TTC549 (cell line): ENCODE results near the gene STARD13.
"Not testable (repeated sequence)": the region's sequence is repeated elsewhere in the genome, so short reads cannot be mapped to it uniquely, and the experiment has no call there.

Experiments used
- FAIRE-seq: peaks from 2 replicates; lab custom pipeline; 2012; peaks lifted over from hg19 to GRCh38; lab: Jason Lieb, UNC

The STARD13 gene

GRCh38 chr13:33197541-33197971 is 88.0 kb downstream of the STARD13 start:
- FAIRE-seq, result no peak

- no peak for FAIRE-seq
These were observed 88.8 kb downstream of the STARD13 start for GRCh38 chr13:33196767-33197166.

DNA sequence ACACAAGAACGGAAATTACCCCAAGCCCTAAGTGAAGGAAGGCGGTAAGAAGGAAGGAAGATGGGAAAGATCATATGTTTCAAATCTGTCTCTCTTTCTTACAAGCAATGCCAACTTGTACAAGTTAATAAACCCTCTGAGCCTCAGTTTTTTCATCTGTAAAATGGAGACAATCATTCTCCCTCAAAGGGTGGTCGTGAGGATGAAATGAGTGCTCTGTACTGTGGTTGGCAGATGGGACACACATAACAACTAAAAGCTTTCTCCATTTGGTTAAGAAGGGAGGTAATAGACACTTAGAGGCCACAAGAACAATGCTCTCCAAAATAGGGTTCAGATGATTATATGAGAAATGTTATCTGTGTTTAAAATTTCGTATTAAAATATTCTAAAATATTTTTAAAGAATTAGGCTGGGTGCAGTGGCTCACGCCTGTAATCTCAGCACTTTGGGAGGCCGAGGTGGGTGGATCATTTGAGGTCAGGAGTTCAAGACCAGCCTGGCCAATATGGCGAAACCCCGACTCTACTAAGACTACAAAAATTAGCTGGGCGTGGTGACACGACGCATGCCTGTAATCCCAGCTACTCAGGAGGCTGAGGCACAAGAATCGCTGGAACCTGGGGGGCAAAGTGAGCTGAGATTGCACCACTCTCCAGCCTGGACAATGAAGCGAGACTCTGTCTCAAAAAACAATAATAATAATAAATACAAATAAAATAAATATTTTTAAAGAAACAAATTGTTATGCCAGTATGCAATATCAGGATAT is 89.7 kb downstream of the STARD13 start:
- no peak for FAIRE-seq

DNA sequence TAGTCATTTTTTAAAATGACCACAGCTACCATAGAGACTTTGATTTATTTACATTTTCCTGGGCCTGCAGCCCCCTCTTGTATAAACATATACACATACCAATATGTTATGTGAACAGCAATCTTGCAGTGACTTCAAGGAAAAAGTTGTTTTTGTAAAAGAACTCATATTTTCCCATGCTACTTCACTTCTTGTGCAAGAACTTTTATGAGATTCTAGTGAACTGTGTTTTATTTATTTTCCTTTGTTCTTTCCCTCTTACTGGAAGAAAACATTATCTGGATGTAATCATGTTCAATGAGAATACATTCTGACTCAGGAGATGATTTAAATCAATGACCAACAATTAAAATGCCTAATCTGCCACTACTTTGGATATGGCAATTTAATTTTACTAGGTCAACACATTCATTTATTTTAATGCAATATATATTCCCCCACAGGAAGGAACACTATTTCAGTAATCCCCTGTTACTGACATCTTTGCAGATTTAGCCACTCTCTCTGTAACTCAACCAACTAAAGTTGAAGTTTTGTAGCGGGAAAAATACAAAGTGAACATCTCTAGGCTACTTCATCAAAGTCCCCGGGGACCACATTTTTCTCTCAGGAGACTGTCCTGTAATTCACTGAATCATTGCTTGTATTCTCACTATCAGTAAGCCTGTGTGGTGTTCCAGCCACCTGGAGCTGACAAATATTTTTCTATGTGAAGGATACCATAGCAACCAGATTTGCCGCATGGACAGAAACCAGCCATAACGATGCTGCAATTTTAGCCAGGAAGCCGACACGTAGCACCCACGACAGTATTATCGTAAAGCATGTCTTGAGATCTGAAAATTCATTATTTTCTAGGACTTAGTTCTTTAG is 90.5 kb downstream of the STARD13 start:
- no peak for FAIRE-seq

GRCh38 chr13:33193428-33193974 is 92.1 kb downstream of the STARD13 start:
- FAIRE-seq, result no peak

GRCh38 chr13:33191425-33192210 is 93.9 kb downstream of the STARD13 start:
- no peak for FAIRE-seq

GRCh38 chr13:33189470-33189869 is 96.1 kb downstream of the STARD13 start:
- no peak for FAIRE-seq

DNA sequence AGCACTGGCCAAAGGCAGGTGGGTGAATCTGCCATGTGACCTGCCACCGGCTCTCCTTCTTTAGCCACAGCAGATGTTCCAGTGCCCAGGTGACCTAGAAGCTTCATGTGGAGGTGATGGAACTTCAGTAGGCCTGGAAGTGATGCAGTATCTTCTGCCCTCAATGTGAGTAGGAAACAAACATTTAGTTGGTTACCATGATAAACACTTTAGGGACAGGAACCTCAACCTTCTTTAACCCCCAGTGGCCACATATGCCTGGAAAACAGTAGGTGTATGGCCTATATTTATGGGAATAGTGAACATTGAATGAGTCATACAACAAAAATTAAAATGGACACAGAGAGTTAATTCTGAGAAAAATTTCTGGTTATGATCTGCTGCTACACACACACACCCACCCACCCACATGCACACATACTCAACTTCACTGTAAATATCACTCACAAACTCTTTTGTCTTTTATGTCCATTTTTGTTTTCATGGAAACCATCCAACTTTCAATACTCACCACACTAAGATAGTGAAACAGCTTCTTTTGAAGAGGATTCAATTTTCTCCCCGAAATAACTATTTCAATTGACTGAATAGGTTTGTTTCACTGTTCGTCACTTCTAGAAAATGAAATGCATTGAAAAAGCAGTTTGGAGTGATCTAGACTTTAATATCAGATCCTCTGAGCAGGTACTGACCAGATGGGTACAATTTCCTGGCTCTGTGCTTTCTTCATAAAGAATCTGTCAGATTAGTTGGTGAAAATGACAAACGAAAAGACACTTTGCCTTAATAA is 97.3 kb downstream of the STARD13 start:
- FAIRE-seq, result no peak

DNA sequence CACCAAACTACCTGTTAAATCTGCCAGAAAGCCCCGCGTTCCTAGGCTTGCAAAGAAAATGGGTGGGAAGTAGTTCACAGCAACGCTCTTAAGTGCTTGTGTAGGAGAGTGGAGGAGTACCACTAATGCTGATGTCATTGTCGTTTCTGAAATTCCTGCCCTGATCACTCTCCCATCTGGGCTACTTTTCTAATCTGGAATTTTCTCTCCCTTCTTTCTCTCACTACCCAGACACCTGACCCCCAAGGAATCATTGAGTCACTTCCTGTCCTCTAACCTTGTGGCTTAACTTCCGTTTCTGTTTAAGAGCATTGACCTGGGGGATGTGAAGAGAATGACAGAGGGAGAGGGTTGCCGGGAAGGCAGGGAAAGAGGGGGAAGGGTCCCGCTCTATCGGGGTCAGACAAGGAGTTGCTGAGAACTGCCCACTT is 98.7 kb downstream of the STARD13 start:
- no peak for FAIRE-seq

GRCh38 chr13:33185853-33186252 is 99.7 kb downstream of the STARD13 start:
- no peak for FAIRE-seq

DNA sequence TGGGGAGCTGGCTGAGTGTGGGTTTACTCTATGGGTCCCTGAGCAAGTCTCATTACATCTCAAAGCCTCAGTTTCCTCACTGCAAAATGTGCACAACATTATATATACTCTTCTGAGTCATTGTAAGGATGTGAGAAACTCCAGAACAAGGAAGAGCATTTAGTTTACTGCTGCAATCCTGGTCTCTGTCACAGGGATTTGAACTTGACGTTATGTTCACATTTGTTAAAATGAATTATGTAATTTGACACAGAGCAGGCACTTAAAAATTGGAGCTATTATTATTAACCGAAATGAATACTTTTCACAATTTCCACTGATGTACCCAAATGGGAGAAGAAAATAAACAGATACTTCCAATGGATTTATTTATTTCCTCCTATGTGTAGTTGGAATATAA is 101.0 kb downstream of the STARD13 start:
- FAIRE-seq, result no peak

- FAIRE-seq, result no peak
These were observed 101.5 kb downstream of the STARD13 start for GRCh38 chr13:33184112-33184490.

DNA sequence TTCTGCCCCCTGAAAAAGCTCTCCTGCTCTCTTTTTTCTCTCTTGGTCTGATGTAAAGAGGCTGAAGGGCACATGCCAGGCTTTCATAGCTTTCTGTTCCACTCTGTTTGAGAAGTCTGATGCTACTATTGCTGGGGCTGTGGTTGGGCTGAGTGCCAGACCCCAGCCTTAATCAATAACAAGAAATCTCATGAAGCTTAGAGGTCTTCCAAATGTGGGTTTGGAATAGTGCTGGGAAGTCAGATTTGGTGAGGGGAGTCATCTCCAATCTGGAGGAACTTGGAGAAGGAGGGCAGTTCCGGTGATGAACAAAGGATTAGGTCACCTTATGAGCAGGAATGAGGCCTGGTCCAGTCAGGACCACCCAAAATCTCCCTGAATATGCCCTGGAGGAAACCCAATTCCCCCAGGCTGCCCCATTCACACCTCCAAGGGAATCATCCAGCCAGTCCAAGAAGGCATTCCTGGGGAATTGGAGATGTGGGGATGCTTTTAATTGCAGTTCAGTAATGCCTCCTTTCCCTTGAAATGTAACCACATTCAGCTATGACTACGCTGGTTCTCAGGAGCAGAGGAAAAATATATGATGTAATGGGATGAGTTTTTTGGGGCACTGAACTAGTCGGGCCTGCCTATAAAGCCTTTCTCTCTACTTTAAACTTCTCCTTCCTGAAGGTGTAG is 102.0 kb downstream of the STARD13 start:
- no peak for FAIRE-seq

DNA sequence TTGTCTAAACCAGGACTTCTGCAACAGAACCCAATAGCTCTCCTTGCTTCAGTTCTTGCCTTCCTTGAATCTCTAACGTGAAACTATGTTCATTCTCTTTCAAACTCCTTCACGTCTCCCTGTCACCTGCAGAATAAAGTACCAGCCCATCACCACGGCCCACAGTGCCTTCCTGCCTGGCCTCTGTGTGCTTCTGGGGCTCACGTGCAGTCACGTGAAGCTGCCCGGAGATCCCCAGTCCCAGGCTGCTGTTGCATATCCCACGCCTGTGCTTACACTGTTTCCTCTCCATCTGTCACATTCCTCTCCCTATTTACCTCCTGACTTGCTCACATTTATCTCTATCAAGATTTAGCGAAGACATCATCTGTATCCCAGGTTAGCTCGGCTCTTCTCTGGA is 102.8 kb downstream of the STARD13 start:
- FAIRE-seq, result no peak

DNA sequence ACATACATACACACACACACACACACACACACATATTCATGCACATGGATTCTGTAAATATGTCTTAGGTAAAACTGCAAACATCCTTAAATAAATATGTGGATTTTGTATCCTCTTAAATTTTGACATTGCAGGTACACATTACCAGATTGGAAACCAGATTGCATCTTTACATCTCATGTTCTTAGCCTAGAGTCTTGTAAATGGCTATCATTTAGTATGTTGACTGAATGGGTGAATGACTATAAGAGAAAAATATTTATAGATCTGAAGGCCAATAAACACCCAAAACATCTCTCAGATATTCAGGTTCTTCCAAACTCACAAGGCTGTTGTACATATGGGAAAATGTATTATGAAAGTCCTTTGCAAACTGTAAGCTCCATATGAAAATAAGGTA is 104.3 kb downstream of the STARD13 start:
- no peak for FAIRE-seq

DNA sequence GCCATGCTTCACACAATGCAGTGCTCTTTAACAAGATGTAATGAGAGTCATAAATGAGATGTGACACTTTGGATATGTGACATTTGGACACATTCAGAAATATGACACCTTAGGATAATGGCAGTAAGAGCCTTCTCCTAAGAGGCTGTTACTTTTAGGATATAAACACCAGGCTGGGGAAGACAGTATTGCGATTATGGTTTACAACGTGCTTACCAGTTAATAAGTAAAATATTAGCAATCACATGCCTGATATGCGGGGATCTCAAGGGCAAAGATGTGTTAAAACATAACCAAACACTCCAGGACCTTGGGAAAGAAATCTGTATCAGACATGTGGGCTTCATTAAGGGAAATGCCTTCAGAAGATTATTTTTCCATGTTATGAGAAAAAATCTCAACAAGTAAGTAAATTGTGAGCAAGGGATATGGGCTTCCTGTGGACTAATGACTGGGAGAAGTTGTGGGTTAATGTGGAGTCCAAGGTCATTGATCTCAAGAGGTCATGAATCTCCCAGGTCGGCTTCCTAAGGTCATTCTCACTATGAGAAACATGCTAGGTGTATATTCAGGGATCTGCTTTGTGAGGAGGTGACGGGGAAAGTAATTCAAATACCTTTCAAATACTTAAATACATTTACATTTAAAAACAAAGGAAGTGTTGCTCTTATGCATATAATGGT is 105.3 kb downstream of the STARD13 start:
- no peak for FAIRE-seq

- FAIRE-seq, result no peak
These were observed 106.1 kb downstream of the STARD13 start for GRCh38 chr13:33179463-33179862.

DNA sequence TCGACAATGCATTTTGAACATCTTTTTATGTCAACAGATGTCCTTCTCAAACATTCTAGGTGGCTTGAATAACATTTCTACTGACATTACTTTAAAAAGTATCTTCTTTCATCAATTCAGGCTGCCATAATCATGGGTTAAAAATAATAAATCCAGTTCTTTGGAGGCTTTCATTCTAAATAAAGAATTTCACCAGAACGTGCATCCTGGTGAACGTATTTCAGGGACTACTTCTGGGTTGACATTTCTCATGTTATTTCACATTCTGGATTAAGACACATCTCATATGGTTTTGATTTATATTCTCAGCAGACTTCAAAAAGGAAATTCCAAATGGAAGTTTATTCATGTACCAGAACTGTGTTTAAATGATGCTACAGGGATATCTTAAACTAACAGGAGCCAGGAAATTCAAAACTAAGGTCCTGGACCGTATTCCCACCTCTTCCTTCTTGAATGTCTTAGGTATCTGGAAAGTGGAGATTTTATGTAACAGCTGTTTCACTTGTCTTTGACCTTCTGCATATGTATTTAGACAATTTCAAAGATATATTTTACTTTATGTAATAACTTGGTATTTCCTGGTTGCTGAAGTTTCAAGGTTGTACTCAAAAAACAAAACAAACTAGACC is 107.2 kb downstream of the STARD13 start:
- FAIRE-seq, result no peak

DNA sequence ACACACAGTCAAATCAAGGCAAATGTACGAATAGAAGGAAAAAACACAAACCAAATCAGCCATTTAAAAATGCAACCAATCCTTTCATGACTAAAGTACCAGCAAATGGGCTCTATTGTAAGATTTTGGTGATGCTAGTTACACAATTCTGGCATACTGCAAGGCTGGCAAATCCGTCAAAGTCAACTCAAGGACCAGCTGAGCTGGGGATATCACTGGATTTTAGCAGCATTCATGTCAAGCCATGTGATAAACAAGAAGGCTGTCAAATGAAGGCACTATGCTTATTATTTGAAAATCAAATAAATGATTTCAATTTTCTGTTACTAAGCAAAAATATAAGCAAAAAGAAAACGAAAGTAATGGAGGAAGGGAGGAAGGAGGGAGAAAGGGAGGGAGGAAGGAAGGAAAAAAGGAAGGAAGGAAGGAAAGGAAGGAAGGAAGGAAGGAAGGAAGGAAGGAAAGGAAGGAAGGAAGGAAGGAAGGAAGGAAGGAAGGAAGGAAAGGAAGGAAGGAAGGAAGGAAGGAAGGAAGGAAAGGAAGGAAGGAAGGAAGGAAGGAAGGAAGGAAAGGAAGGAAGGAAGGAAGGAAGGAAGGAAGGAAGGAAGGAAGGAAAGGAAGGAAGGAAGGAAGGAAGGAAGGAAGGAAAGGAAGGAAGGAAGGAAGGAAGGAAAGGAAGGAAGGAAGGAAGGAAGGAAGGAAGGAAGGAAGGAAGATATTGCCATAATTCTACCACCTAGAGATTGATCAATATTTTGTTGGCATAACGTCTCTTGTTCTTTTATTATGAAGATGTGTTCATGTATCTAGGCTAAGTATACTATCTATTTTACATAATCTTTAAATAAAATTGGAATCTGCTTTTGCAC is 108.0 kb downstream of the STARD13 start:
- FAIRE-seq, result not testable (repeated sequence)
